Activated CD4-positive, alpha-beta T cell treated with anti-CD3 and anti-CD28 coated beads, Interleukin-2, amount 50 U/mL, for 16 hours (primary cell): ENCODE results near the gene RPL36.
"Not testable (repeated sequence)": the region's sequence is repeated elsewhere in the genome, so short reads cannot be mapped to it uniquely, and the experiment has no call there.

Experiments used
- DNase-seq: peaks from one replicate; pipeline ENCODE4 v3.0.0-alpha.2; 2020

The RPL36 gene

GRCh38 chr19:5691822-5692722 lies 2.0 kb downstream of the RPL36 start:
- DNase-seq, result peak; percentile 32

GRCh38 chr19:5692723-5693194 lies 2.7 kb downstream of the RPL36 start:
- DNase-seq, result no peak

GRCh38 chr19:5693195-5694166 lies 3.4 kb downstream of the RPL36 start:
- peak; percentile 17 for DNase-seq

DNA sequence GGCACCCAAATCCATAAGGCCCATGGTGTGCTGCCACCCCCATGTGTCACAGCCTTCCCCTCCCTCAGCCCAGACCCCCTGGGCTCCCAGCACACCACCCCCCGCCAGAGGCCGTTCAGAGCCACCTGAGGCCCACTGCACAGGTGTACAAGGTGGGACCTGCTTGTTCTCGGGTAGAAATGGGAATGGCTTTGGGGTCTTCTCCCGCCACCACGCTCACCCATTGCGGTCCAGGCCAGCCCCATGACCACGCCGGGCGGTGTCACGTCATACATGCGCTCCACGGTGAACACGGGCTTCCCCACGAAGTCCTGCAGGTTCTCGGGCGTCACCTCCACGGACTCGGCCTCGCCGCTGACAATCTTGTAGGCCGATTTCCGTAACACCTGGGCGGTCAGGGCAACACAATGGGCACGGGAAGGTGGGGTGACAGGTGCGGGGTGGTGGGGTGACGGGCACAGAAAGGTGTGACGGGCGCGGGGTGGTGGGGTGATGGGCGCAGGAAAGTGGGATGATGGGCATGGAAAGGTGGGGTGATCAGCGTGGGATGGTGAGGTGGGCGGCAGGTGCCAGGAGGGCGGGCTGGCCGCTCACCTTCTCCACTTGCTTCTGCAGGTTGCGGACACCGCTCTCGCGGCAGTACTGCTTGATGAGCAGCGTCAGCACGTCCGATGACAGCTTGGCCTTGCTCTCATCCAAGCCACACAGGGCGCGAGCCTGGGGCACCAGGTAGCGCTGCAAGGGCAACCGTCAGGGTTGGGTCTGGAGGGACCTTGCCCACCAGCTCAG lies 4.3 kb downstream of the RPL36 start:
- DNase-seq, result no peak

DNA sequence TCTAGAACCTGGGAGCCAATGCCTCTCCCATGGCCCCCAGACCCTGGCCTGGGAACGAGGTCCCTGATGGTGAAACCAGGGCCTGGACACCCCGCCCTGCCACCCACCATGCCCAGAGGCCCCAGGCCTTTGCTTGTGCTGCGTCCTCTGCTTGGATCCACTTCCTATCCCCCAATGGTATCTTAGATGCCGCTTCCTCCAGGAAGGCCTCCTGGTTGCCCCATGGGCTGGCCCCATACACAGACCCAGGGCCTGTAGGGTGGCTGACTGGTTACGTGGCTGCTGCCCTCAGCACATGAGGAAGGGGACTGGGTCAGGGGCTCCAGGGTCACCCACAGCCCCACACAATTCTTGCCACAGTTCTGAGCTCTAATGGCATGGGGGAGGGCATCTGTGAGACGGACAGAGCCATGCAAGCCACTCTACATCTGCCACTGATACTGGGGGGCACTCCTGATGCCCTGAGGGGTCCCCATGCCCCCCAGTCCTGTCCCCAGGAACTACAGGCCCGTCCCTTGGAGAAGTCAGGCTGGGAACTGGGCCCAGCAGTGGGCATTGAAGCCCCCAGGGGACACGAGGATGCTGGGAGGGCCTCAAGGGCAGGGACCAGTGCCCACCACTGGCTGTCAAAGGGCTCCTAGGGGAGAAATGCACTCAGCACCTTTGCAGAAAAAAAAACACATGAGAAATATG lies 5.0 kb downstream of the RPL36 start:
- no peak for DNase-seq

DNA sequence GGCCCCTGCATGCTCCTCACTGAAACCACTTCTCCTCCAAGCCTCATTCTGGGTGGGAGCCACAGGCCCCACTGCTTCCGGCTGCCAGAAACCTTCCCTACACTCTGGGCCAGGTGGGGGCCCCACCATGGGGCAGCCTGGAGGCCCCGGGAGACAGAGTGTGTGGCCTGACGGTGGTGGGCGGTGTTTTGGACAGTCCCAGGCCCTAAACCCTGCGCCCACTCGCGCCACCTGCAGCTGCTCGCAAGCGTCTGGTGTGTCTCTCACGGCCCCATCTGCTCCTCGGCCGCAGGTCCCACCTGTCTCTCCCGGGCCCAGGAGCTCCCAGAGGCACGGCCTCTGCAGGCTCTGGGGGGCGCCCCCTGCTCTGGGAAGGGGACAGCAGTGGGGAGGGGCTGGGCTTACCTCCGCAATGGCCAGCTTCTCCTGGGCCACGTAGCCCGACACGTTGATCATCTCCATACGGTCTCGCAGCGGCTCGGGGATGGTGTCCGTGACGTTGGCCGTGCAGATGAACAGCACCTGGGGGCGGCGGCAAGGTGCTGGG lies 5.6 kb downstream of the RPL36 start:
- DNase-seq, result no peak

GRCh38 chr19:5696196-5697021 lies 6.3 kb downstream of the RPL36 start:
- DNase-seq, result no peak

GRCh38 chr19:5697022-5697889 lies 7.2 kb downstream of the RPL36 start:
- no peak for DNase-seq

DNA sequence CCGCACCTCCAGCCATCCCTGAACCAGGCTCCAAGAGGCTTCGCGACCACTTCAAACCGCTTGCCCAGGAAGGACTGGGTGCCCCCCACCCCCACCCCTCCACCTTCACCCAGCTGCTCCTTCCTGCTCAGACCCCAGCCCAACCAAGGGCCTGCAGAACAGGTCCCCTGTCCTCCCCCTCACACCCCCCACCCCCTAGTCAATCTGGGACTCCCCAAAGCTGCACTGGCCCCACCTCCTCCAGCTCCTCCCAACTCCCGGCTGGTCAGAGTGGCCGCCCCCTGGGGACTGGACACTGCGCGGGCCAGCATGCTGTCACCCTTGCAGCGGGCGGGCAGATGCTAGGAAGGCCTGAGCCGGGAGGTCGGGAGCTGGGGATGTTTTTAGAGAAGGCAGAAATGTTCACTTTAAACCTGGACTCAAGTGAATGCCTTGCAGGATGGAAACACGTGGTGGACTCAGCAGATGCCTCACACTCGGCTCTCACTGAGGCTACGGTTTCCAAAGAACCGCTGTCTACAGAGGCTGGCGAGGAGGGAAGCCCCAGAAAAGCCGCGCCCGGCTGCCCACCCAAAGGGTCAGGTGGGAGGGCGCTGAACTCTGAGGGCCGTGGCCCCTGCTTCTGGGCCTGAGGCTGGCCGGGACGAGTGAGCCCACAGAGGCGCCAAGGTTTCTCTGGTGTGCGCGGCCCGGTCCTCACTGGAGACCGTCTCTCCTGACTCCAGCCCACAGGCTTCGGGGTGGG lies 8.0 kb downstream of the RPL36 start:
- no peak for DNase-seq

GRCh38 chr19:5698635-5699422 lies 8.7 kb downstream of the RPL36 start:
- no peak for DNase-seq

DNA sequence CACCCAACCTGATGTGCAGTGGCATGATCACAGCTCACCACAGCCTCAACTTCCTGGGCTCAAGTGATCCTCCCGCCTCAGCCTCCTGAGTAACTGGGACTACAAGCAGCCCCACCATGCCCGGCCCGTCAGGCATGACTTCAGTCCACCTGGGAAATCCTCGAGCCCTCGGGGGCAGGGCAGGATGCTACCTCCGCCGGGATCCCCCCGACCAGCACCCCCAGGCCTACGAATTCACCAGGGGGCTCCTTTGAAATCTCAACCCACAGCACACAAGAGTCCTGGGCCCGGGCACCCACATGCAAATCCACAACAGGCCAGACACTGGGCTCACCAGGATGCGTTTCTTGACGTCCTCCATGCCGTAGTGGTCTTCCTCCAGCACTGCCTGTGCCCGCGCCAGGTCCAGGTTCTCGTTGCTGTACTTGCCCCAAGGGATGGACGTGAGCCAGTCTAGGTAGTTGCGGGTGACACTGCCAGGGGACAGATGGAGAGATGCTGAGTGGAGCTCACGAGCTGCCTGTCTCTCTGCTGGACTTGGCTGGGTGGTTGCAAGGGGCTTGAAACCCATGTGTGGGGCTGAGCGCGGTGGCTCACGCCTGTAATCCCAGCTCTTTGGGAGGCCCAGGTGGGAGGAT lies 10.5 kb downstream of the RPL36 start:
- DNase-seq, result no peak

DNA sequence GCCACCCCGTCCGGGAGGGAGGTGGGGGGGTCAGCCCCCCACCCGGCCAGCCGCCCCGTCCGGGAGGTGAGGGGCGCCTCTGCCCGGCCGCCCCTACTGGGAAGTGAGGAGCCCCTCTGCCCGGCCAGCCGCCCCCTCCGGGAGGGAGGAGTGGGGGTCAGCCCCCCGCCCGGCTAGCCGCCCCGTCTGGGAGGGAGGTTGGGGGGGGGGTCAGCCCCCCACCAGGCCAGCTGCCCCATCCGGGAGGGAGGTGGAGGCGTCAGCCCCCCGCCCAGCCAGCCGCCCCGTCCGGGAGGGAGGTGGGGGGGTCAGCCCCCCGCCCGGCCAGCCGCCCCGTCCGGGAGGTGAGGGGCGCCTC lies 11.9 kb downstream of the RPL36 start:
- DNase-seq, result not testable (repeated sequence)

- no peak for DNase-seq
Measured at GRCh38 chr19:5703819-5704818, 14.0 kb downstream of the RPL36 start.

- no peak for DNase-seq
Measured at GRCh38 chr19:5705552-5705951, 15.5 kb downstream of the RPL36 start.

DNA sequence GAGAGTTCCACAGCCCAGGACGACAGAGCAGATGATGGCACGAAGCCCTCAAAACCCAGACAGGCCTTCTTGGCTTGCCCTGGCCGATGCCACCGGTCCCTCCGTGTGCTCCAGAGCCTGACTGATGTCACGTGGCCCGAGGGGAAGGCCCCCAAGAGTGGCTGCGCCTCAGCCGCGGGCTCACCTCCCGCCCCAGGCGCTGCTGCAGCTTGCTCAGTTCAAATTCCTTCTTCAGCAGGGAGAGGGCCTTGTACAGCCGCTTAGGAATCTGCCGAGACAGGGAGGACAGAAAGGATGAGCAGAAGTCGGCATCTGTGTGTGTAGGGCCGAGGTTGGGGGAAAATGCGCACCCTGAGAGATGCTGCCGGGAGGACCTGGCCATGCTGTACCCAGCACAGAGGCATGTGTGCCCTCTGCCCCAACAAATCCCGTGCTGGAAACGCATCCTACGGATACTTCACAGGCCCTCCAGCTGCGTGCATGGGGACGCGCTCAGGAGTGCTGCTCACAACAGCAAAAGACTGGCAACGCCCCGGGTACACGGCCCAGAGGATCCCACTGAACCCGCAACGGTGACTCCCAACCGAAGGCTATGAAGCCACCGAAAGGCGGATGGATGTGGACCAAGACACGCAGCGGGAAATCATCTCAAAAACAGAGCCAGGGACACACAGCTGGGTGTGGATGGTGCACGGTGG lies 16.9 kb downstream of the RPL36 start:
- no peak for DNase-seq
